ENCODE results near the gene EPB41L4B. TPM values are rescaled to one million over a fixed set of nuclear protein-coding genes. Genes with fewer than 3 reads are reported as not detected.

EPB41L4B gene
- total RNA-seq, 1 donor from 2014 or later = 19.3 TPM

- Mint-ChIP-seq H3K27ac (ENCODE audit: unreplicated experiment) (no peak overlapping the region), H3K4me1 (ENCODE audit: unreplicated experiment) (peaks cover 22% of the 10 kb centered on the region), H3K4me3 (ENCODE audit: unreplicated experiment) (no peak overlapping the region)
Observed at GRCh38 chr9:109258481-109259302, 62.2 kb downstream of the EPB41L4B start.

GRCh38 chr9:109256336-109256735 lies 64.5 kb downstream of the EPB41L4B start:
- TF ChIP-seq CTCF (IDR thresholded peaks at IDR 0.05) = no peak
- Mint-ChIP-seq H3K4me1 (ENCODE audit: unreplicated experiment) (peaks cover 45% of the 10 kb centered on the region), H3K27me3 (ENCODE audit: unreplicated experiment) (no peaks in the 10 kb centered on the region), H3K9me3 (ENCODE audit: unreplicated experiment) (no peaks in the 10 kb centered on the region), H3K4me3 (ENCODE audit: unreplicated experiment) (no peak overlapping the region), H3K27ac (ENCODE audit: unreplicated experiment) (no peak overlapping the region), H3K36me3 (ENCODE audit: unreplicated experiment) (peaks cover 2% of the 10 kb centered on the region)
- DNase-seq (ENCODE audit: extremely low spot score, unreplicated experiment) = no peak

More at GRCh38 chr9:109258481-109259302, 62.2 kb downstream of the EPB41L4B start:
- no peaks in the 10 kb centered on the region for H3K9me3 Mint-ChIP-seq (ENCODE audit: unreplicated experiment)
- H3K36me3 Mint-ChIP-seq (ENCODE audit: unreplicated experiment) = peaks cover 3% of the 10 kb centered on the region
- no peaks in the 10 kb centered on the region for H3K27me3 Mint-ChIP-seq (ENCODE audit: unreplicated experiment)
- no peak for TF ChIP-seq CTCF (IDR thresholded peaks at IDR 0.05)
- no peak for DNase-seq (ENCODE audit: extremely low spot score, unreplicated experiment)

GRCh38 chr9:109255394-109255793 lies 65.5 kb downstream of the EPB41L4B start:
- peaks cover 2% of the 10 kb centered on the region for H3K36me3 Mint-ChIP-seq (ENCODE audit: unreplicated experiment)
- no peak for TF ChIP-seq CTCF (IDR thresholded peaks at IDR 0.05)
- H3K27ac Mint-ChIP-seq (ENCODE audit: unreplicated experiment) = no peak overlapping the region
- H3K4me3 Mint-ChIP-seq (ENCODE audit: unreplicated experiment) = no peak overlapping the region
- no peak for DNase-seq (ENCODE audit: extremely low spot score, unreplicated experiment)
- H3K4me1 Mint-ChIP-seq (ENCODE audit: unreplicated experiment) = peaks cover 55% of the 10 kb centered on the region
- H3K9me3 Mint-ChIP-seq (ENCODE audit: unreplicated experiment) = no peaks in the 10 kb centered on the region
- H3K27me3 Mint-ChIP-seq (ENCODE audit: unreplicated experiment) = no peaks in the 10 kb centered on the region

- no peak for TF ChIP-seq CTCF (IDR thresholded peaks at IDR 0.05)
- H3K4me1 Mint-ChIP-seq (ENCODE audit: unreplicated experiment) = peaks cover 64% of the 10 kb centered on the region
- H3K4me3 Mint-ChIP-seq (ENCODE audit: unreplicated experiment) = no peak overlapping the region
- no peak for DNase-seq (ENCODE audit: extremely low spot score, unreplicated experiment)
- H3K36me3 Mint-ChIP-seq (ENCODE audit: unreplicated experiment) = peaks cover 6% of the 10 kb centered on the region
- no peaks in the 10 kb centered on the region for H3K27me3 Mint-ChIP-seq (ENCODE audit: unreplicated experiment)
- H3K9me3 Mint-ChIP-seq (ENCODE audit: unreplicated experiment) = no peaks in the 10 kb centered on the region
- H3K27ac Mint-ChIP-seq (ENCODE audit: unreplicated experiment) = peak overlapping the region; percentile 97
Observed at GRCh38 chr9:109254317-109254716, 66.5 kb downstream of the EPB41L4B start.

- Mint-ChIP-seq H3K4me3 (ENCODE audit: unreplicated experiment) (no peak overlapping the region), H3K27me3 (ENCODE audit: unreplicated experiment) (no peaks in the 10 kb centered on the region), H3K36me3 (ENCODE audit: unreplicated experiment) (peaks cover 6% of the 10 kb centered on the region), H3K4me1 (ENCODE audit: unreplicated experiment) (peaks cover 67% of the 10 kb centered on the region), H3K9me3 (ENCODE audit: unreplicated experiment) (no peaks in the 10 kb centered on the region), H3K27ac (ENCODE audit: unreplicated experiment) (peak overlapping the region; percentile 97)
- DNase-seq (ENCODE audit: extremely low spot score, unreplicated experiment) = no peak
- no peak for TF ChIP-seq CTCF (IDR thresholded peaks at IDR 0.05)
Observed at GRCh38 chr9:109253637-109254284, 67.1 kb downstream of the EPB41L4B start.
